Loucy (cell line): Measurements from ENCODE around the gene RALGPS1.

Experiments
- H2AFZ ChIP-seq: fragments of 200-600 bp; sonication (generic); 2 replicates; pipeline ENCODE4 v1.6.0; 2016; ENCODE audit warnings: antibody characterized with exemption, mild to moderate bottlenecking, low read length, moderate library complexity
- H3F3A ChIP-seq: fragments of 200-600 bp; 2 replicates; pipeline ENCODE4 v1.6.0; 2016; ENCODE audit warnings: antibody characterized with exemption, low read depth, mild to moderate bottlenecking
- H3K27me3 ChIP-seq: fragments of 200-600 bp; sonication (generic); 2 replicates; pipeline ENCODE4 v1.6.1; 2014; ENCODE audit warnings: low read length, mild to moderate bottlenecking; ENCODE audit not compliant: insufficient read depth, poor library complexity, severe bottlenecking
- H3K36me3 ChIP-seq: fragments of 200-600 bp; sonication (generic); 2 replicates; pipeline ENCODE4 v1.6.1; 2016; ENCODE audit warnings: low read length; ENCODE audit not compliant: insufficient read depth
- H3K4me1 ChIP-seq: fragments of 200-600 bp; sonication (generic); 2 replicates; pipeline ENCODE4 v1.5.1; 2014; ENCODE audit warnings: low read length, mild to moderate bottlenecking; ENCODE audit not compliant: insufficient read depth, poor library complexity, severe bottlenecking
- H3K4me2 ChIP-seq: fragments of 200-600 bp; sonication (generic); 2 replicates; pipeline ENCODE4 v1.6.0; 2014; ENCODE audit warnings: antibody characterized with exemption, low read length, low read depth, mild to moderate bottlenecking; ENCODE audit not compliant: poor library complexity, severe bottlenecking
- H3K4me3 ChIP-seq: fragments of 200-600 bp; sonication (generic); 2 replicates; pipeline ENCODE4 v1.5.1; 2014; ENCODE audit warnings: low read length, mild to moderate bottlenecking, mixed read lengths; ENCODE audit not compliant: poor library complexity, severe bottlenecking
- H3K79me2 ChIP-seq: fragments of 200-600 bp; sonication (generic); 2 replicates; pipeline ENCODE4 v1.6.1; 2014; ENCODE audit warnings: low read length; ENCODE audit not compliant: insufficient read depth
- H3K9ac ChIP-seq: fragments of 200-600 bp; sonication (generic); 2 replicates; pipeline ENCODE4 v1.6.0; 2014; ENCODE audit warnings: mild to moderate bottlenecking, low read depth, low read length, moderate library complexity; ENCODE audit not compliant: poor library complexity, severe bottlenecking
- H3K9me2 ChIP-seq: fragments of 200-600 bp; sonication (generic); replicated peaks from 2 replicates; pipeline ENCODE4 v1.6.1; 2016; ENCODE audit warnings: low read depth, low read length, mixed read lengths
- H3K9me3 ChIP-seq: fragments of 200-600 bp; sonication (generic); 2 replicates; pipeline ENCODE4 v1.6.1; 2014; ENCODE audit warnings: mild to moderate bottlenecking, antibody characterized with exemption, low read length, low read depth; ENCODE audit not compliant: insufficient read depth
- H4K20me1 ChIP-seq: fragments of 200-600 bp; sonication (generic); 2 replicates; pipeline ENCODE4 v1.6.0; 2014; ENCODE audit warnings: antibody characterized with exemption, low read length, mild to moderate bottlenecking; ENCODE audit not compliant: insufficient read depth, poor library complexity, severe bottlenecking
- EZH2phosphoT487 ChIP-seq: fragments of 200-600 bp; IDR thresholded peaks from 2 replicates; pipeline ENCODE4 v1.6.1; 2018; ENCODE audit warnings: antibody characterized with exemption, mild to moderate bottlenecking, moderate library complexity, borderline replicate concordance
- TF ChIP-seq, protein P1 (sequence below): fragments of 200-600 bp; sonication (generic); conservative IDR thresholded peaks from 2 replicates; pipeline ENCODE4 v1.5.1; 2014; ENCODE audit warnings: mild to moderate bottlenecking, antibody characterized with exemption, low read length

Gene RALGPS1

DNA sequence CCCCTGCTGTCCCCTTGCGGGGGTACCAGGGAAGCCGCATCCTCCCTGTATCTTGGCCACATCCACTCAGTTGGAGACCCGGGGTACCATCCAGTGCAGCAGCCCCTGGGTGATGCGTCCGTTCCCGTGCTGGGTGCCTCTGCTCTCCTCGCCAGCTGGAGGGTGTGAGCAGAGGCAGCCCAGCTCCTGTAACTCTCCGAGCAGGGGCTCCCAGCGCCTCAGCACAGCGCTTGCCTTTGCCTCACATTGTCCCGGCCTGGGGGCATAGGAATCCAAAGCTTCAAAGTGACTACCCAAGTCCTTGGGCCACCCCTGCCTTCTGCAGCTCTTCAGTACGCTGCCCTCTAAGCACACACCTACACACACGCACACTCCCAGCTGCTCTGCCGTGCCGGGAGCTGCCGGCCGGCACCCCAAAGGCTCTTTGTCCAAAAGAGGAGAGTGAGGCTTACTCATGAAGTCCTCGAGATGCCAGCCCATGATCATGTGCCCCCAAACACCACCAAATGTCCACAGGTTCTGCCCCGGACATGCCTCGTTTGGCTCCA lies 207.1 kb downstream of the RALGPS1 start:
- peaks cover 6% of the 10 kb centered on the region for H3K4me1 ChIP-seq
- no peak overlapping the region for H2AFZ ChIP-seq

DNA sequence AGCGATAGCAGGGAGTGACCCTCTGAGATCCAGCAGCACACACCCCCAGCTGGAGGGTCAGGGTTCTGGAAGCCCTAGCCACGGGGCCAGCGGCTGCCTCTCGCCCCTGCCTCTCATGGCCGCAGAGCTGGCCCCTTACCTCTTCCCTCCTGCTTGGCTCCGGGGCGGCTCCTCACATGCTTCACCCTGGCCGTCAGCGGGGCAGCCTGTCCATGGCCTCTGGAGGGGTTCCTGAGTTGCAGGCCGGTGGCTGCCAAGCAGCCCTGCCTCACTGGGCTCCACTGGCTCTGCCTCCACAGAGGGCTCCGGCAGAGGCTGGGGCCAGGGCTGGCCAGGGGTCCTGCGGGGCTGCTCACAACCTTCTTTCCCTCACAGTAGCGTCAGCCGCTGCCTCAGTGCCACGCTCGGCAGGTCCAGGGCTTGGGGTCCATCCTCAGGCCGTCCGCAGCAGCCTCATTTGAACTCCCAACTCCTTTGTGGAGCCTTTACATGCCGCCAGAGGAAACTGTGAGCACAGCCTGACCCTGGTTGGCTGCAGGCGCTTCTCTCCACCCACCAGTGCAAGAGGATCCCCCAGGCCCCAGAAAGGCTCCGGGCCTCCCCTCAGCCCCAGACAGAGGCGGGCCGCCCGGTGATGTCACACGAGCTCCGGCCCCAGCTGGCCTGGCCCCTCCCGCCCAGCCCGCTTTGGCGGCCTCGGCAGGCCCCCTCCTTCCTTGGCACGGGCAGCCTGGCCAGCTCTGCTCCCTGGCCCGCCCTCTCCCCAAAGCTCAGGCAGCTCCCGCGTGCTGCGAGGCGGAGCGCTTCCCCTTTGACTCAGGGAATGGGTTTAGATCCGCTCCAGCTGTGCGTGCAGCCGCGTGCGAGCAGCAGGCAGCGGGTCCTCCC lies 207.8 kb downstream of the RALGPS1 start, which contains the start of gene ANGPTL2:
Gene ANGPTL2, minus strand, starts transcription at position 460 of the 888 bp plus-strand sequence. CDS start 13,904 bp downstream, outside the sequence.
- Histone ChIP-seq H3K9ac (no peak within 1 kb of the TSS), H3K36me3 (no peaks in the 10 kb centered on the region), H4K20me1 (no peaks in the 10 kb centered on the region), H3K4me2 (no peak within 1 kb of the TSS), H3K9me2 (no peaks in the 10 kb centered on the region), H3K9me3 (no peaks in the 10 kb centered on the region), H3F3A (no peaks in the 10 kb centered on the region), H3K4me3 (no peak within 1 kb of the TSS), H3K4me1 (no peaks in the 10 kb centered on the region), H3K27me3 (no peaks in the 10 kb centered on the region), H3K79me2 (no peaks in the 10 kb centered on the region), H2AFZ (no peak within 1 kb of the TSS)
- TF ChIP-seq, protein P1, sequence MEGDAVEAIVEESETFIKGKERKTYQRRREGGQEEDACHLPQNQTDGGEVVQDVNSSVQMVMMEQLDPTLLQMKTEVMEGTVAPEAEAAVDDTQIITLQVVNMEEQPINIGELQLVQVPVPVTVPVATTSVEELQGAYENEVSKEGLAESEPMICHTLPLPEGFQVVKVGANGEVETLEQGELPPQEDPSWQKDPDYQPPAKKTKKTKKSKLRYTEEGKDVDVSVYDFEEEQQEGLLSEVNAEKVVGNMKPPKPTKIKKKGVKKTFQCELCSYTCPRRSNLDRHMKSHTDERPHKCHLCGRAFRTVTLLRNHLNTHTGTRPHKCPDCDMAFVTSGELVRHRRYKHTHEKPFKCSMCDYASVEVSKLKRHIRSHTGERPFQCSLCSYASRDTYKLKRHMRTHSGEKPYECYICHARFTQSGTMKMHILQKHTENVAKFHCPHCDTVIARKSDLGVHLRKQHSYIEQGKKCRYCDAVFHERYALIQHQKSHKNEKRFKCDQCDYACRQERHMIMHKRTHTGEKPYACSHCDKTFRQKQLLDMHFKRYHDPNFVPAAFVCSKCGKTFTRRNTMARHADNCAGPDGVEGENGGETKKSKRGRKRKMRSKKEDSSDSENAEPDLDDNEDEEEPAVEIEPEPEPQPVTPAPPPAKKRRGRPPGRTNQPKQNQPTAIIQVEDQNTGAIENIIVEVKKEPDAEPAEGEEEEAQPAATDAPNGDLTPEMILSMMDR, result no peak
- no peak for TF ChIP-seq EZH2phosphoT487

More for the DNA sequence above, 207.1 kb downstream of the RALGPS1 start:
- Histone ChIP-seq H3F3A (no peaks in the 10 kb centered on the region), H3K79me2 (no peaks in the 10 kb centered on the region), H4K20me1 (no peaks in the 10 kb centered on the region), H3K9ac (no peak overlapping the region), H3K9me2 (no peaks in the 10 kb centered on the region), H3K27me3 (no peaks in the 10 kb centered on the region), H3K4me2 (no peak overlapping the region), H3K9me3 (no peaks in the 10 kb centered on the region), H3K4me3 (no peak overlapping the region), H3K36me3 (no peaks in the 10 kb centered on the region)
- TF ChIP-seq, protein P1, result no peak
- no peak for TF ChIP-seq EZH2phosphoT487

DNA sequence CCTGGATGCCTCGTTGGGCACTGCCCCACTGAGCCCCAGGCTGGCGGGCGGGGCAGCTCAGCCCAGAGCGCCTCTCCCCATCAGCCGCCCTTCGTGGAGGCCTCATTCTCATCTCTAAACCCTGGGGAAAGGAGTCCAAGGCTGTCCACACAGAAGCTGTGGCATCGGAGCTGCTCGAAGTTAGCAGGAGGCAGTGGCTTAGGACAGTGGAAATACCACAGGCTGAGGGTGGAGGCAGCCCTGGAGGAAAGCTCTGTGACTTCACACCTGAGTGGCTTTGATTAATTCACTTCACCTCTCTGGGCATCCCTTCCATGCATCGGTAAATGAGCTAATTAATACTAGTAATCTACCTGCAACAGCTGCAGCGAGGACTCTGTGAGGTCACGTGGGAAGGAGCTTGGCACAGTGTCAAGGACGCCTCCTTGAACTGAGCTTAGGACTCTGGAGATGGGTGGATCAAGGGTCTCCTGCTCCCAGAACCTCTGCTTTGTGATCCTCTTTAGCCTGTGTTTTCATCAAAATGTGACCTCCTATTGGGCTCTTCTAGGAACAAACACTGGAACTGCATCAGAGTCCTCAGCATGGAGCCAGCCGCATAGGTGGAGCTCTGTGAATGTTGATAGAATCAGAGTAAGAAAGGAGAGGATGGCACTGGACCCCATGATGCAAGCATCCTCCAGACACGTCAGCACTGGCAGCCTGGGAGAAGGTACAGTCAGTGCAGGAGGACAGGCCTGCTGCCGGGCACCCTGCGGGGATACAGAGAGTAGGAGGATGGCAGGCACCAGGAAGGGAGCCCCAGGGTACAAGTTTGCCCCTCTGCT lies 208.7 kb downstream of the RALGPS1 start:
- Histone ChIP-seq H2AFZ (no peak overlapping the region), H3K9ac (no peak overlapping the region), H3K4me3 (no peak overlapping the region), H3K4me2 (no peak overlapping the region), H3K9me3 (no peaks in the 10 kb centered on the region), H3F3A (no peaks in the 10 kb centered on the region), H3K4me1 (no peaks in the 10 kb centered on the region), H4K20me1 (no peaks in the 10 kb centered on the region), H3K36me3 (no peaks in the 10 kb centered on the region), H3K79me2 (no peaks in the 10 kb centered on the region), H3K9me2 (no peaks in the 10 kb centered on the region), H3K27me3 (no peaks in the 10 kb centered on the region)
- TF ChIP-seq, protein P1, result no peak
- TF ChIP-seq EZH2phosphoT487, result no peak
